GM12891 (cell line): Measurements from ENCODE around the gene TBRG1.
"Not testable (repeated sequence)": the region's sequence is repeated elsewhere in the genome, so short reads cannot be mapped to it uniquely, and the experiment has no call there.

Experiments
- DNase-seq: peaks from one replicate; pipeline ENCODE4 v3.0.0; 2011; ENCODE audit warnings: low spot score; ENCODE audit not compliant: insufficient read length
- FAIRE-seq: peaks from 2 replicates; lab custom pipeline; 2011; peaks lifted over from hg19 to GRCh38; lab: Jason Lieb, UNC
- PAX5 ChIP-seq: IDR thresholded peaks from 2 replicates; pipeline ENCODE4 v1.6.1; 2011; ENCODE audit warnings: low read length, moderate library complexity, mild to moderate bottlenecking; ENCODE audit not compliant: insufficient read depth, severe bottlenecking
- POLR2A ChIP-seq: IDR thresholded peaks from 2 replicates; pipeline ENCODE4 v1.6.1; 2011; ENCODE audit warnings: low read depth, low read length, control low read depth
- POLR2AphosphoS5 ChIP-seq: IDR thresholded peaks from 2 replicates; pipeline ENCODE4 v1.6.1; 2011; ENCODE audit warnings: low read depth, low read length, control low read depth
- POU2F2 ChIP-seq: IDR thresholded peaks from 2 replicates; pipeline ENCODE4 v1.6.1; 2011; ENCODE audit warnings: low read depth, mild to moderate bottlenecking, control low read depth, low read length, moderate library complexity
- SPI1 ChIP-seq: IDR thresholded peaks from 2 replicates; pipeline ENCODE4 v1.6.1; 2011; ENCODE audit warnings: low read depth, low read length, control low read depth
- TAF1 ChIP-seq: IDR thresholded peaks from 2 replicates; pipeline ENCODE4 v1.6.1; 2011; ENCODE audit warnings: low read depth, low read length, control low read depth

TBRG1 gene

DNA sequence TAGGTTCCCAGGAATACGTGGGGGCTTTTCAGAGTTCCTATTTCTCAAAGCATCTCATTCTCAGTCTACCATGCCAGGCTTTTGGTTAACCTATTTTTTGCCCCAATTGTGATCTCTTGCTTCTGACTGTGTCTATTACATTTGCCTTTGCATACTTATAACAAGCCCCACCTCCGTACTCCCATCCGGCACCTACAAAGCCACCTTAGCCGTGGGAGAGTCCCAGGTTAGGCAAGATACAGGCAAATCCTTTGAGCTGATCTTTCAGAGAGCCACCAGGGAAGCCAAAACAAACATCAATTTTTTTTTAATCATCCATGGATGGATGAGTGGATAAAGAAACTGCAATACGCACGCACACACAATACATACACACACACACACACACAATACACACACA lies 30.0 kb upstream of the TBRG1 start:
- no peak for DNase-seq
- no peak for TF ChIP-seq POU2F2
- no peak for TF ChIP-seq TAF1
- no peak for TF ChIP-seq SPI1
- no peak for TF ChIP-seq POLR2AphosphoS5
- TF ChIP-seq POLR2A: no peak
- TF ChIP-seq PAX5: no peak
- FAIRE-seq: no peak

- no peak for FAIRE-seq
- TF ChIP-seq POLR2A (no peak), POU2F2 (no peak), SPI1 (no peak), TAF1 (no peak), PAX5 (no peak), POLR2AphosphoS5 (no peak)
- DNase-seq: no peak
Observed at GRCh38 chr11:124595302-124595701, 27.4 kb upstream of the TBRG1 start.

DNA sequence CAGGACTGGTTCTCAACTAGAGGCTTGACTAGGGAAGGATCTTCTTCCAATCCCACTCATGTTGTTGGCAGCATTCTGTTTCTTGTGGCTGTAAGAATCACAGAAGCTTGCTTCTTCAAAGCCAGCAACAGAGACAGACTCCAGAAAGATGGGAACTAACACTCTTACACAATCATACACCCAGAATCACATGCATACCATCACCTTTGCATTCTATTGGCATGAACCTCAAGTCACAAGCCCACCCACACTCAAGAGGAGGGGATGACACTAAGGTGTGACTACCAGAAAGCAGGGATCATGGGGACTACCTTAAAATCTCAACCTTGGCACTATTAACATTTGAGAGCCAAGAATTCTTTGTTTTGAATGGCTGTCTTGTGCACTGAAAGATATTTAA lies 25.0 kb upstream of the TBRG1 start:
- DNase-seq: no peak
- no peak for TF ChIP-seq SPI1
- TF ChIP-seq POU2F2: no peak
- no peak for TF ChIP-seq POLR2AphosphoS5
- TF ChIP-seq POLR2A: no peak
- no peak for TF ChIP-seq PAX5
- TF ChIP-seq TAF1: no peak
- no peak for FAIRE-seq

GRCh38 chr11:124600621-124601320 lies 21.9 kb upstream of the TBRG1 start:
- DNase-seq: no peak
- TF ChIP-seq POLR2AphosphoS5 (no peak), TAF1 (no peak), POLR2A (no peak), PAX5 (no peak), SPI1 (no peak), POU2F2 (no peak)

DNA sequence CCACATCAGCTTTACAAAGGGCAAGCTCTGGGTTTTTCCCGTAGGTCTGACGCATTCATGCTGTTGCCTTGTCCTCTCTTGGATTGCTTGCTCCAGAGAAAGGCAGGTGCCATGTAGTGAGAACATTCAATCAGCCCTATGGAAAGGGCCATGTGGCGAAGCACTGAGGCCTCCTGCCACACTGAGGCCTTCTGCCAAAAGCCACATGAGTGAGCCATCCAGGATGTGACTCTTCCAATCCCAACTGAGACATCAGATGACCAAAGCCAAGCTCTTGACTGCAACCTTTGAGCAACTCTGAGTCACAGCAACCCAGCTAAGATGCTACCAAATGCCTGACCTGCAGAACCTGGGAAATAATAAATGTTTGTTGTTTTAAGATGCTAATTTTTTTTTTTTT lies 20.5 kb upstream of the TBRG1 start:
- FAIRE-seq: no peak
- no peak for DNase-seq
- TF ChIP-seq TAF1 (no peak), PAX5 (no peak), SPI1 (no peak), POLR2AphosphoS5 (no peak), POU2F2 (no peak), POLR2A (no peak)

More at GRCh38 chr11:124600621-124601320, 21.9 kb upstream of the TBRG1 start:
- no peak for FAIRE-seq

DNA sequence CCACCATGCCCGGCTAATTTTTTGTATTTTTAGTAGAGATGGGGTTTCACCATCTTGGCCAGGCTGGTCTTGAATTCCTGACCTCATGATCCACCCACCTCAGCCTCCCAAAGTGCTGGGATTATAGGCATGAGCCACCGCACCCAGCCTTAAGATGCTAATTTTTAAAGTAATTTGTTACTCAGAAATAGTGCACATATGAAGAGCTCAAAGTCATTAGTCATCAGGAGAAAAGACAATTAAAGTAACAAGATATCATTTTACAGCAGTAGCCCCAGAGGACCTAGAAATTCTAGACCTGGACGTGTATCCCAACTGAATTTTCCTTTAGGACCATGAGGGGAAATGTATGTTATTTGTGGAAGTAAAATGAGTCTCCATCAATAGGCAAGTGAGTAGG lies 19.9 kb upstream of the TBRG1 start:
- not testable (repeated sequence) for FAIRE-seq, DNase-seq

DNA sequence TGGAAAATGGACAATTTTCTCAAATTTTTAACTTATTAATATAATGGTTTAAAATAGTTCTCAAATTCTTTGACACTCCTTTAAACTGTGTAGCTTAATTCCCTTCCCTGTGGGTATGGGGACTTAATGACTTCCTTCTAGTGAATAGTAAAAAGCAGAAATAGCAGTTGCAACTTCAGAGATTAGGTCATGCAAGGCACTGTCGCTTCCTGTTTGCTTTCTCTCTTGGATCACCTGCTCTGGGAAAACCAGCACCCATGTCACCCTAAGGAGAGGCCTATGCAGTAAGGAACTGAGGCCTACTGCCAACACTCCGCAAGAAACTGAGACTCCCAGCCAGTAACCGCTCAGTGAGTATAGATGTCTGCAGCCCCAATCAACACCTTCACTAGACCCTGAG lies 16.9 kb upstream of the TBRG1 start:
- TF ChIP-seq POLR2A (no peak), POU2F2 (no peak), TAF1 (no peak), SPI1 (no peak), POLR2AphosphoS5 (no peak), PAX5 (no peak)
- DNase-seq (no peak), FAIRE-seq (no peak)

- TF ChIP-seq TAF1 (no peak), SPI1 (no peak), POU2F2 (no peak), POLR2A (no peak), POLR2AphosphoS5 (no peak), PAX5 (no peak)
- DNase-seq: no peak
- FAIRE-seq: no peak
Observed at GRCh38 chr11:124608147-124608546, 14.5 kb upstream of the TBRG1 start.

DNA sequence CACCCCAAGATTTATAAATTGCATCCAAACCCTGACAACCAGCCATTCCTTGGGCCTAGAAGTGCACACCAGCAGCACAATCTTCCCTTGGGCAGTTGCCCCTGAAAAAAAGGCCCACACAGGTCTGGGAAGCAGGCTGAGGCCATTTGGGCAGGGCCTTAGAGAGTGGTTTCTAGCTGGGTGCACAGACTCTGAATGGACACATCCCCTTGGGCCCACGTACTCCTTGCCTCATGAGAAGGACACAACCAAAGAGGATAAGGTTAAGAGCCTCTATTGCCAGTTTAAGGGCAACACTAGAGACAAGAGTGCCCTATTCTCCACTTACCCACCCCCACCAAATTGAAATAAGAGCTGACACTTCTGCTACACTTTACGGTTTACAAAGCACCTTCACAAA lies 12.4 kb upstream of the TBRG1 start:
- TF ChIP-seq SPI1 (no peak), POLR2AphosphoS5 (no peak)
- FAIRE-seq (no peak), DNase-seq (no peak)

DNA sequence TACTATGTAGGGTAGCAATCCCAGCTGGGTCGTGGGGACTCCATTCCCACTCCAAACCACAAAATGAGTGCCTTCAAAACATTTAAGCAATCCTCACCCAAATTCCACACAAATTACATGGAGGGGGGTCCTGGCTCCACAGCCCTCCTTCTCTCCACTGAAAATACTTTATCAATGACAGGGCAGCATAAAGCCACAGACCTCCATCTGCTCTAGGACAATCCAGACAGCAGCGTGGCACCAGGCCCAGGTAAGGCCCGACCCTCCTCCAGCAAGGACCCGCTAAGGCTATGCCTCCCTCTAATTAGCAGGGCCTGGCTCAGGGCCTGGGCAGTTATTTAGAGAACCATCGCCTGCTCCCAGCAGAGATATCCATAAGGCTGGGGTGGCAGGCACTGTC lies 11.6 kb upstream of the TBRG1 start, which contains the start of gene PANX3:
Gene PANX3 (plus strand): TSS at position 365 of the 400 bp plus-strand sequence. CDS start 129 bp downstream, outside the sequence.
- TF ChIP-seq PAX5 (no peak), POLR2A (no peak), POLR2AphosphoS5 (no peak), POU2F2 (no peak), TAF1 (no peak), SPI1 (no peak)
- FAIRE-seq (no peak), DNase-seq (no peak)
